RPMI8226 (cell line): ENCODE results near the gene NFIA.
"Not testable (repeated sequence)": the region's sequence is repeated elsewhere in the genome, so short reads cannot be mapped to it uniquely, and the experiment has no call there.

Source experiments
- DNase-seq: peaks from one replicate; pipeline ENCODE4 v3.0.0-alpha.2; 2015

Gene NFIA

GRCh38 chr1:61109158-61109557 lies 26.8 kb downstream of the NFIA start:
- no peak for DNase-seq

- DNase-seq: peak; percentile 35
Observed at GRCh38 chr1:61109910-61110309, 27.5 kb downstream of the NFIA start.

GRCh38 chr1:61110554-61110953 lies 28.2 kb downstream of the NFIA start:
- peak; percentile 46 for DNase-seq

- DNase-seq: no peak
Observed at GRCh38 chr1:61111084-61112004, 29.0 kb downstream of the NFIA start.

- no peak for DNase-seq
Observed at GRCh38 chr1:61114178-61114870, 32.0 kb downstream of the NFIA start.

GRCh38 chr1:61115436-61115835 lies 33.1 kb downstream of the NFIA start:
- no peak for DNase-seq

GRCh38 chr1:61116421-61116820 lies 34.1 kb downstream of the NFIA start:
- no peak for DNase-seq

- DNase-seq: no peak
Observed at GRCh38 chr1:61117283-61117682, 34.9 kb downstream of the NFIA start.

- DNase-seq: no peak
Observed at GRCh38 chr1:61119085-61119484, 36.7 kb downstream of the NFIA start.

- no peak for DNase-seq
Observed at GRCh38 chr1:61120246-61120840, 38.0 kb downstream of the NFIA start.

- no peak for DNase-seq
Observed at GRCh38 chr1:61120998-61121397, 38.6 kb downstream of the NFIA start.

GRCh38 chr1:61121631-61122030 lies 39.3 kb downstream of the NFIA start:
- DNase-seq: no peak

- DNase-seq: no peak
Observed at GRCh38 chr1:61122389-61122788, 40.0 kb downstream of the NFIA start.

GRCh38 chr1:61123326-61123725 lies 41.0 kb downstream of the NFIA start:
- DNase-seq: no peak

GRCh38 chr1:61124078-61124477 lies 41.7 kb downstream of the NFIA start:
- no peak for DNase-seq

- no peak for DNase-seq
Observed at GRCh38 chr1:61124696-61125095, 42.3 kb downstream of the NFIA start.

GRCh38 chr1:61125263-61125662 lies 42.9 kb downstream of the NFIA start:
- no peak for DNase-seq

GRCh38 chr1:61125895-61126294 lies 43.5 kb downstream of the NFIA start:
- no peak for DNase-seq

GRCh38 chr1:61126843-61127242 lies 44.5 kb downstream of the NFIA start:
- DNase-seq: not testable (repeated sequence)

- DNase-seq: no peak
Observed at GRCh38 chr1:61130338-61131000, 48.1 kb downstream of the NFIA start.

GRCh38 chr1:61131248-61131647 lies 48.9 kb downstream of the NFIA start:
- DNase-seq: no peak

- no peak for DNase-seq
Observed at GRCh38 chr1:61131716-61132115, 49.4 kb downstream of the NFIA start.

GRCh38 chr1:61132176-61132638 lies 49.8 kb downstream of the NFIA start:
- DNase-seq: no peak
